ENCODE measurements around the gene CELSR1.

Gene CELSR1

DNA sequence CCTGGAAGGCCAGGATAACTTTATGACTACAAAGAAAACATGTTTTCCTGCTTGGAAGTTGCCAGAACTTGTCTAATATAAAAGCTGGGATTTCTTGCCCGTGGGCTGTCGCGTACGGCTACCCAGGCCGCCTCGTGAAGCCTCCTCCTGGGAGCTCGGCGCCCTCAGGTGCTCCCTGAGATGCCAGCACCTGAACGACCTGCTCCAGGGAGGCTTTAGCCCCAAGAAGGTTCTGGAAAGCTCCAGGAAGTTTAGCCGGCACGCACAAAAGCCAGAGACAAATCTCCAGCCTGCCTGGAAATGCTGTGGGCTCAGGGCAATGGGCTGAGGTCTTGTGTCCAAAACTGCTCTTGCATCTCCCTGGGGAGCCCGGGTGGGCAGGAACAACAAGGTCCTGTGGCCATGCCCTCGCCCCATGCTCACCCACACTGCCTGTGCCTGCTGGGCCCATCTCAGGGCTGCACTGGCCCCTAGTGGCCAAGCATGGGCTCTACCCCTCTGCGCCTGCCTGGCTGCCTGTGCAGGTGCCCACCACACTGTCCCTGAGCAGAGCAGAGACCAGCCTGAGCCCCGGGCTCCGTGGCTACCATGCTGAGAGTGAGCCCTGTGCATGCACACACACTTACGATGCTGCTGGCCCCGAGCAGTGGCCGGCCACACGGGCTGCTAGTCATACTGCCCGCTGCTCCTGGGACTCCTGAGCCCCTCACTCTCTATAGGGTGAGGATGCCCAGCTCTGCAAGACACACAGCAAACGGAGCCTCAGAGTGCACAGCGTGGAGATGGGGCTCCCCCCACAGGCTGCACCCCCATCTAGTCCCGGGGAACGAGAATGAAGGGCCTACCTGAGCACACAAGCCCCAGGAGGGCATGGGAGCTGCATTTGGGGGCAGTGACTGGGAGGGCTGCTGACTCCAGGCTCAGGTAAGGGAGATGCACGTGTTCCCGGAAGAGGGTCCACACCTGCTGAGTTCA is 4.9 kb upstream of the CELSR1 start:
- no peak overlapping the region for H3K4me3 ChIP-seq (replicated peaks; ENCODE audit: insufficient read depth, low read length)
- TF ChIP-seq SPI1 (IDR thresholded peaks at IDR 0.05; ENCODE audit: borderline replicate concordance, low read depth) = no peak
- TF ChIP-seq CTCF (IDR thresholded peaks at IDR 0.05; ENCODE audit: insufficient read depth, low read length) = peak; percentile 89
- TF ChIP-seq, protein P1, sequence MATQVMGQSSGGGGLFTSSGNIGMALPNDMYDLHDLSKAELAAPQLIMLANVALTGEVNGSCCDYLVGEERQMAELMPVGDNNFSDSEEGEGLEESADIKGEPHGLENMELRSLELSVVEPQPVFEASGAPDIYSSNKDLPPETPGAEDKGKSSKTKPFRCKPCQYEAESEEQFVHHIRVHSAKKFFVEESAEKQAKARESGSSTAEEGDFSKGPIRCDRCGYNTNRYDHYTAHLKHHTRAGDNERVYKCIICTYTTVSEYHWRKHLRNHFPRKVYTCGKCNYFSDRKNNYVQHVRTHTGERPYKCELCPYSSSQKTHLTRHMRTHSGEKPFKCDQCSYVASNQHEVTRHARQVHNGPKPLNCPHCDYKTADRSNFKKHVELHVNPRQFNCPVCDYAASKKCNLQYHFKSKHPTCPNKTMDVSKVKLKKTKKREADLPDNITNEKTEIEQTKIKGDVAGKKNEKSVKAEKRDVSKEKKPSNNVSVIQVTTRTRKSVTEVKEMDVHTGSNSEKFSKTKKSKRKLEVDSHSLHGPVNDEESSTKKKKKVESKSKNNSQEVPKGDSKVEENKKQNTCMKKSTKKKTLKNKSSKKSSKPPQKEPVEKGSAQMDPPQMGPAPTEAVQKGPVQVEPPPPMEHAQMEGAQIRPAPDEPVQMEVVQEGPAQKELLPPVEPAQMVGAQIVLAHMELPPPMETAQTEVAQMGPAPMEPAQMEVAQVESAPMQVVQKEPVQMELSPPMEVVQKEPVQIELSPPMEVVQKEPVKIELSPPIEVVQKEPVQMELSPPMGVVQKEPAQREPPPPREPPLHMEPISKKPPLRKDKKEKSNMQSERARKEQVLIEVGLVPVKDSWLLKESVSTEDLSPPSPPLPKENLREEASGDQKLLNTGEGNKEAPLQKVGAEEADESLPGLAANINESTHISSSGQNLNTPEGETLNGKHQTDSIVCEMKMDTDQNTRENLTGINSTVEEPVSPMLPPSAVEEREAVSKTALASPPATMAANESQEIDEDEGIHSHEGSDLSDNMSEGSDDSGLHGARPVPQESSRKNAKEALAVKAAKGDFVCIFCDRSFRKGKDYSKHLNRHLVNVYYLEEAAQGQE (IDR thresholded peaks at IDR 0.05; ENCODE audit: insufficient replicate concordance, low read depth) = no peak
- no peak for TF ChIP-seq POLR2AphosphoS5 (IDR thresholded peaks at IDR 0.05; ENCODE audit: low read depth)
- no peak for TF ChIP-seq GABPA (IDR thresholded peaks at IDR 0.05; ENCODE audit: low read depth)
- peaks cover 19% of the 10 kb centered on the region for H3K27me3 ChIP-seq (ENCODE audit: insufficient read depth, poor library complexity, severe bottlenecking)
- no peak overlapping the region for H3K27ac ChIP-seq (replicated peaks)
- peak in 1 of 2 experiments; percentile 72 for DNase-seq (ENCODE audit: low read depth in 1 of 2, low spot score in 1 of 2)

GRCh38 chr22:46541536-46541935 is 4.1 kb upstream of the CELSR1 start:
- TF ChIP-seq CTCF (IDR thresholded peaks at IDR 0.05; ENCODE audit: insufficient read depth, low read length) (no peak), SPI1 (IDR thresholded peaks at IDR 0.05; ENCODE audit: borderline replicate concordance, low read depth) (no peak), POLR2AphosphoS5 (IDR thresholded peaks at IDR 0.05; ENCODE audit: low read depth) (no peak), GABPA (IDR thresholded peaks at IDR 0.05; ENCODE audit: low read depth) (no peak)
- TF ChIP-seq, protein P1 (IDR thresholded peaks at IDR 0.05; ENCODE audit: insufficient replicate concordance, low read depth) = no peak
- H3K27me3 ChIP-seq (ENCODE audit: insufficient read depth, poor library complexity, severe bottlenecking) = peaks cover 19% of the 10 kb centered on the region
- no peak overlapping the region for H3K27ac ChIP-seq (replicated peaks)
- DNase-seq (ENCODE audit: low read depth in 1 of 2, low spot score in 1 of 2) = no peak
- H3K4me3 ChIP-seq (replicated peaks; ENCODE audit: insufficient read depth, low read length) = no peak overlapping the region

GRCh38 chr22:46540874-46541273 is 3.5 kb upstream of the CELSR1 start:
- Histone ChIP-seq H3K4me3 (replicated peaks; ENCODE audit: insufficient read depth, low read length) (no peak overlapping the region), H3K27ac (replicated peaks) (no peak overlapping the region), H3K27me3 (ENCODE audit: insufficient read depth, poor library complexity, severe bottlenecking) (peaks cover 19% of the 10 kb centered on the region)
- no peak for DNase-seq (ENCODE audit: low read depth in 1 of 2, low spot score in 1 of 2)
- TF ChIP-seq, protein P1 (IDR thresholded peaks at IDR 0.05; ENCODE audit: insufficient replicate concordance, low read depth) = no peak
- TF ChIP-seq GABPA (IDR thresholded peaks at IDR 0.05; ENCODE audit: low read depth) (no peak), CTCF (IDR thresholded peaks at IDR 0.05; ENCODE audit: insufficient read depth, low read length) (no peak), SPI1 (IDR thresholded peaks at IDR 0.05; ENCODE audit: borderline replicate concordance, low read depth) (no peak), POLR2AphosphoS5 (IDR thresholded peaks at IDR 0.05; ENCODE audit: low read depth) (no peak)
